Measurements from ENCODE around the gene SAMHD1.
"Not testable (repeated sequence)": the region's sequence is repeated elsewhere in the genome, so short reads cannot be mapped to it uniquely, and the experiment has no call there.

- not testable (repeated sequence) for TF ChIP-seq CTCF (IDR thresholded peaks at IDR 0.05 in 8 of 11, conservative IDR thresholded peaks at IDR 0.05 in 3 of 11); POLR2A (IDR thresholded peaks at IDR 0.05)
These were observed 19.4 kb downstream of the SAMHD1 start for GRCh38 chr20:36932067-36932466.

Measured in spleen (tissue), 7 donors.